Measurements from ENCODE around the gene SULT1C4. TPM values are rescaled to one million over a fixed set of nuclear protein-coding genes. Genes with fewer than 3 reads are reported as not detected.

The SULT1C4 gene
- total RNA-seq, 1 donor from 2014 or later: 11.3 TPM

DNA sequence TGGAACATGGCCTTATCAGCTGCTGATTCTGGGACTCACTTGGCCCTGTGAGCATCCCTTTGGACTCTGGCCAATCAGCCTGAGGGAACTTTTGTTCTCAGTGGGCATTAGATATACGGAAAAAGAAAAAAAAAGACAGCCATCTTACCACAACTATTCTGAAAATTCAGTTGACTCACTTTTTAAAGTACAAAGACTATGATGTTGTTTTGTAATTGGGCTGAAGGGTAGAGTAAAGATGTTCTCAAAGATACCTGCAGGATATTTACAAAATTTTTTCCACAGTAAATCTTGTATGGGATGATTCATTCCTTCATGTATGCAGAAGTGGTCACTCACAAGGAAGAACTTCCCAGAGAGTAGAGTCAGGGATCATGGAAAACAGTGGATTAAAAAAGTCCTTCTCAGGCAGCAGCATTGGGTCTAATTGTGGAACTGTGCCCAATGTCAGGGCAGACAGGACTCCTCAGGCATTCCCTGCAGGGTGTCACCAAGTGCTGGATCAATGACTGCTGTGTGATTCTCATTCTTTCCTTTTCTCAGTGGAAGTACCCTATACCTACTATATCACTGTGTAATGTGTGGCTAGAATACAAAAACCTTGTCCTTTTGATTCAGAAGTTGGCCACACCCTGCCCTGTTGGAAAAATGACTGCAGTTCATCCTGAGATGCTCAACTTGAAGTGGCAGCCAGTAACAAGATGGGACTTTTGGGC lies 35.4 kb downstream of the SULT1C4 start:
- DNase-seq (ENCODE audit: low spot score): no peak
- Histone ChIP-seq H3K4me3 (no peak overlapping the region), H4K20me1 (ENCODE audit: low read depth) (no peaks in the 10 kb centered on the region), H3F3A (ENCODE audit: low read depth) (peaks cover 5% of the 10 kb centered on the region), H2AFZ (replicated peaks) (no peak overlapping the region), H3K9me3 (ENCODE audit: low read depth) (no peaks in the 10 kb centered on the region), H3K9ac (no peak overlapping the region), H3K27me3 (no peaks in the 10 kb centered on the region), H3K4me1 (no peaks in the 10 kb centered on the region), H3K79me2 (ENCODE audit: low read depth) (no peaks in the 10 kb centered on the region), H3K4me2 (no peak overlapping the region), H3K27ac (no peak overlapping the region), H3K36me3 (no peaks in the 10 kb centered on the region)
- no peak overlapping the region for H3K4me3 Mint-ChIP-seq
- peaks cover 8% of the 10 kb centered on the region for H3K27me3 Mint-ChIP-seq (ENCODE audit: insufficient read depth, low read depth)
- no peaks in the 10 kb centered on the region for H3K36me3 Mint-ChIP-seq
- H3K4me1 Mint-ChIP-seq: no peaks in the 10 kb centered on the region
- no peak overlapping the region for H3K27ac Mint-ChIP-seq
- no peaks in the 10 kb centered on the region for H3K9me3 Mint-ChIP-seq
- no peak for TF ChIP-seq EZH2 (IDR thresholded peaks at IDR 0.05)
- no peak for TF ChIP-seq EZH2phosphoT487 (IDR thresholded peaks at IDR 0.05)
- TF ChIP-seq, protein P1, sequence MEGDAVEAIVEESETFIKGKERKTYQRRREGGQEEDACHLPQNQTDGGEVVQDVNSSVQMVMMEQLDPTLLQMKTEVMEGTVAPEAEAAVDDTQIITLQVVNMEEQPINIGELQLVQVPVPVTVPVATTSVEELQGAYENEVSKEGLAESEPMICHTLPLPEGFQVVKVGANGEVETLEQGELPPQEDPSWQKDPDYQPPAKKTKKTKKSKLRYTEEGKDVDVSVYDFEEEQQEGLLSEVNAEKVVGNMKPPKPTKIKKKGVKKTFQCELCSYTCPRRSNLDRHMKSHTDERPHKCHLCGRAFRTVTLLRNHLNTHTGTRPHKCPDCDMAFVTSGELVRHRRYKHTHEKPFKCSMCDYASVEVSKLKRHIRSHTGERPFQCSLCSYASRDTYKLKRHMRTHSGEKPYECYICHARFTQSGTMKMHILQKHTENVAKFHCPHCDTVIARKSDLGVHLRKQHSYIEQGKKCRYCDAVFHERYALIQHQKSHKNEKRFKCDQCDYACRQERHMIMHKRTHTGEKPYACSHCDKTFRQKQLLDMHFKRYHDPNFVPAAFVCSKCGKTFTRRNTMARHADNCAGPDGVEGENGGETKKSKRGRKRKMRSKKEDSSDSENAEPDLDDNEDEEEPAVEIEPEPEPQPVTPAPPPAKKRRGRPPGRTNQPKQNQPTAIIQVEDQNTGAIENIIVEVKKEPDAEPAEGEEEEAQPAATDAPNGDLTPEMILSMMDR (IDR thresholded peaks at IDR 0.05): no peak

DNA sequence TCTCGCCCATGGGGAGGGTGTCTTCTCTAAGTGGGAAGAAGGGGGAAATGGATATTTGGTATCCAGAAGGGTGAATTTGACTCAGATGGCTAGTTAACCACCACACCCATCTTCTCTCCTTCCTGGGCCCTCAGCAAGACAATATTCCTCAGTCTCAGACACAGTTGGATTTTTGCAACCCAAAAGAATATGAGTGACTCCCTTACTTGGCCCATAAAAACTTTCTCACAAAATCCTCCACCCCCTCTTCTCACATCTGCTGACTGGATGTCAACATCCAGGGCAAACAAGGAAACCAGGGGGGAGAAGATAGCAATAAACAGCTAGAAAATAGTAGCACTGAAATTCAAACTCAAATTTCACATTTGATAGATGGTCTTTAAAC lies 35.9 kb downstream of the SULT1C4 start:
- Histone ChIP-seq H3K4me2 (no peak overlapping the region), H3K27me3 (no peaks in the 10 kb centered on the region), H3K36me3 (no peaks in the 10 kb centered on the region), H2AFZ (replicated peaks) (no peak overlapping the region), H3K27ac (no peak overlapping the region), H3K79me2 (ENCODE audit: low read depth) (no peaks in the 10 kb centered on the region), H3F3A (ENCODE audit: low read depth) (peaks cover 5% of the 10 kb centered on the region), H3K4me1 (no peaks in the 10 kb centered on the region), H4K20me1 (ENCODE audit: low read depth) (no peaks in the 10 kb centered on the region), H3K9ac (no peak overlapping the region), H3K9me3 (ENCODE audit: low read depth) (no peaks in the 10 kb centered on the region), H3K4me3 (no peak overlapping the region)
- Mint-ChIP-seq H3K9me3 (no peaks in the 10 kb centered on the region), H3K27me3 (ENCODE audit: insufficient read depth, low read depth) (peaks cover 8% of the 10 kb centered on the region), H3K4me3 (no peak overlapping the region), H3K4me1 (no peaks in the 10 kb centered on the region), H3K27ac (no peak overlapping the region), H3K36me3 (no peaks in the 10 kb centered on the region)
- TF ChIP-seq EZH2 (IDR thresholded peaks at IDR 0.05): no peak
- no peak for TF ChIP-seq EZH2phosphoT487 (IDR thresholded peaks at IDR 0.05)
- TF ChIP-seq, protein P1 (IDR thresholded peaks at IDR 0.05): no peak
- no peak for DNase-seq (ENCODE audit: low spot score)

DNA sequence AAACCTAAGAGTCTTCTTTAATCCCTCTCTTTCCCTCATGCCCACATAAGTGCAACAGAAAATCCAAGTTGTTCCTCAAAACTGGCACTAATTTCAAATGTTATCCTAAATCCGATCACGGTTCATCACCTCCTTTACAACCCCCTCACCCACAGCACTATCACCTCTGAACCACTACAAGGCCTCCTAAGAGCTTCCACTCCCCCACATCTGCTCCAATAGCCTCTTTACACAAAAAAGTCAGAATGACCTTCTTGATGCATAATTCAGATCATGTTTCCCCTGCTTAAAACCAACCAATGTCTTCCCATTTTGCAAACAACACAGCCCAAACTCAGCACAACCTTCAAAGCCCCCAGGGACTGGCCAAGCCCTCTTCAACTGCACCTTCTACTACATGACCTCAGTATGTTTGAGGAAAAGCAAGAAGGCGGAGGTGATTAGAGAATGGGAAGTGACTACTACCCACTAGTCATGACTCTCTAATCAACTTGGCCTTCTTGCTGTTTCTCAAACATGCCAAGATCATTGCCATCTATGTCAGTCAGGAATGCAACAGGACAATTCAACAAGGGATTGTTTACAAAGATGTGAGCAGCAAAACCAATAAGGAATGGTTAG lies 36.6 kb downstream of the SULT1C4 start:
- Mint-ChIP-seq H3K4me3 (no peak overlapping the region), H3K27ac (no peak overlapping the region), H3K27me3 (ENCODE audit: insufficient read depth, low read depth) (peaks cover 8% of the 10 kb centered on the region), H3K9me3 (no peaks in the 10 kb centered on the region), H3K36me3 (no peaks in the 10 kb centered on the region), H3K4me1 (no peaks in the 10 kb centered on the region)
- H3K27me3 ChIP-seq: no peaks in the 10 kb centered on the region
- no peak for DNase-seq (ENCODE audit: low spot score)
- no peak overlapping the region for H3K4me2 ChIP-seq
- no peaks in the 10 kb centered on the region for H3K9me3 ChIP-seq (ENCODE audit: low read depth)
- no peaks in the 10 kb centered on the region for H4K20me1 ChIP-seq (ENCODE audit: low read depth)
- H3F3A ChIP-seq (ENCODE audit: low read depth): peaks cover 5% of the 10 kb centered on the region
- no peak overlapping the region for H3K9ac ChIP-seq
- TF ChIP-seq, protein P1 (IDR thresholded peaks at IDR 0.05): no peak
- no peak for TF ChIP-seq EZH2phosphoT487 (IDR thresholded peaks at IDR 0.05)
- TF ChIP-seq EZH2 (IDR thresholded peaks at IDR 0.05): no peak
- H3K4me3 ChIP-seq: no peak overlapping the region
- no peaks in the 10 kb centered on the region for H3K36me3 ChIP-seq
- no peaks in the 10 kb centered on the region for H3K4me1 ChIP-seq
- H3K27ac ChIP-seq: no peak overlapping the region
- no peaks in the 10 kb centered on the region for H3K79me2 ChIP-seq (ENCODE audit: low read depth)
- no peak overlapping the region for H2AFZ ChIP-seq (replicated peaks)
